ENCODE data around the gene TAF12. TPM values are rescaled to one million over a fixed set of nuclear protein-coding genes. Genes with fewer than 3 reads are reported as not detected.
"Not testable (repeated sequence)": the region's sequence is repeated elsewhere in the genome, so short reads cannot be mapped to it uniquely, and the experiment has no call there.

The TAF12 gene
- total RNA-seq, 1 donor from 2014 or later: 21.8 TPM

GRCh38 chr1:28573564-28573963 is 69.3 kb downstream of the TAF12 start:
- H3K27ac ChIP-seq: no peak overlapping the region
- no peaks in the 10 kb centered on the region for H3K9me3 ChIP-seq
- H3K27me3 ChIP-seq (ENCODE audit: low read depth): no peaks in the 10 kb centered on the region
- H3K4me3 ChIP-seq: no peak overlapping the region
- peaks cover 2% of the 10 kb centered on the region for H3K4me1 ChIP-seq
- no peak for ATAC-seq
- H3K36me3 ChIP-seq: peaks cover 94% of the 10 kb centered on the region
- intact Hi-C loops (cut with DNase I): no loop called here
- no peak for DNase-seq
- no peak for TF ChIP-seq CTCF (IDR thresholded peaks at IDR 0.05)

- intact Hi-C loops (cut with DNase I); ATAC-seq; H3K4me3 ChIP-seq; H3K27ac ChIP-seq; DNase-seq; H3K9me3 ChIP-seq; H3K4me1 ChIP-seq; H3K27me3 ChIP-seq (ENCODE audit: low read depth): not testable (repeated sequence)
- H3K36me3 ChIP-seq: peaks cover 94% of the 10 kb centered on the region
Measured at GRCh38 chr1:28572891-28573290, 70.0 kb downstream of the TAF12 start.

GRCh38 chr1:28571911-28572310 is 71.0 kb downstream of the TAF12 start:
- ATAC-seq: no peak
- no peak for TF ChIP-seq CTCF (IDR thresholded peaks at IDR 0.05)
- intact Hi-C loops (cut with DNase I): no loop called here
- no peaks in the 10 kb centered on the region for H3K4me1 ChIP-seq
- no peak overlapping the region for H3K27ac ChIP-seq
- no peak overlapping the region for H3K4me3 ChIP-seq
- H3K9me3 ChIP-seq: no peaks in the 10 kb centered on the region
- peaks cover 94% of the 10 kb centered on the region for H3K36me3 ChIP-seq
- no peak for DNase-seq
- H3K27me3 ChIP-seq (ENCODE audit: low read depth): no peaks in the 10 kb centered on the region

- no peaks in the 10 kb centered on the region for H3K27me3 ChIP-seq (ENCODE audit: low read depth)
- H3K36me3 ChIP-seq: peaks cover 100% of the 10 kb centered on the region
- DNase-seq: no peak
- TF ChIP-seq CTCF (IDR thresholded peaks at IDR 0.05): no peak
- no peak overlapping the region for H3K4me3 ChIP-seq
- no peak for ATAC-seq
- intact Hi-C loops (cut with DNase I): no loop called here
- H3K27ac ChIP-seq: no peak overlapping the region
- H3K4me1 ChIP-seq: no peaks in the 10 kb centered on the region
- H3K9me3 ChIP-seq: no peaks in the 10 kb centered on the region
Measured at GRCh38 chr1:28566931-28567330, 75.9 kb downstream of the TAF12 start.

GRCh38 chr1:28565726-28566125 is 77.1 kb downstream of the TAF12 start:
- Histone ChIP-seq H3K4me1 (no peaks in the 10 kb centered on the region), H3K36me3 (peaks cover 100% of the 10 kb centered on the region), H3K27ac (no peak overlapping the region), H3K4me3 (no peak overlapping the region), H3K27me3 (ENCODE audit: low read depth) (no peaks in the 10 kb centered on the region), H3K9me3 (no peaks in the 10 kb centered on the region)
- ATAC-seq: no peak
- DNase-seq: no peak
- intact Hi-C loops (cut with DNase I): no loop called here
- no peak for TF ChIP-seq CTCF (IDR thresholded peaks at IDR 0.05)

- H3K4me1 ChIP-seq: no peaks in the 10 kb centered on the region
- DNase-seq (peak; percentile 64), ATAC-seq (peak; percentile 74 to 80)
- peak overlapping the region; percentile 51 for H3K27ac ChIP-seq
- peaks cover 100% of the 10 kb centered on the region for H3K36me3 ChIP-seq
- H3K9me3 ChIP-seq: no peaks in the 10 kb centered on the region
- no peaks in the 10 kb centered on the region for H3K27me3 ChIP-seq (ENCODE audit: low read depth)
- intact Hi-C loops (cut with DNase I): no loop called here
- no peak for TF ChIP-seq CTCF (IDR thresholded peaks at IDR 0.05)
- H3K4me3 ChIP-seq: no peak overlapping the region
Measured at GRCh38 chr1:28565040-28565439, 77.8 kb downstream of the TAF12 start.
